GM12864 (cell line): ENCODE data around the gene CXCR5.

Experiments used
- DNase-seq: peaks from one replicate; pipeline ENCODE4 v3.0.0-alpha.2; 2011; ENCODE audit warnings: low read depth
- H3K4me3 ChIP-seq: 2 replicates; pipeline ENCODE4 v1.5.1; 2011; ENCODE audit warnings: mild to moderate bottlenecking, low read depth, low read length, control low read depth
- CTCF ChIP-seq: IDR thresholded peaks from 2 replicates; pipeline ENCODE4 v1.5.1; 2011; ENCODE audit warnings: low read depth, mild to moderate bottlenecking, moderate library complexity, low read length, control low read depth, inconsistent platforms; ENCODE audit errors: missing control alignments

CXCR5 gene

GRCh38 chr11:118903204-118904015 lies 19.7 kb downstream of the CXCR5 start:
- TF ChIP-seq CTCF, result no peak
- DNase-seq, result no peak

GRCh38 chr11:118907051-118908042 lies 23.7 kb downstream of the CXCR5 start:
- no peak overlapping the region for H3K4me3 ChIP-seq
- peak; percentile 90 for TF ChIP-seq CTCF

More at GRCh38 chr11:118903204-118904015, 19.7 kb downstream of the CXCR5 start:
- no peak overlapping the region for H3K4me3 ChIP-seq

DNA sequence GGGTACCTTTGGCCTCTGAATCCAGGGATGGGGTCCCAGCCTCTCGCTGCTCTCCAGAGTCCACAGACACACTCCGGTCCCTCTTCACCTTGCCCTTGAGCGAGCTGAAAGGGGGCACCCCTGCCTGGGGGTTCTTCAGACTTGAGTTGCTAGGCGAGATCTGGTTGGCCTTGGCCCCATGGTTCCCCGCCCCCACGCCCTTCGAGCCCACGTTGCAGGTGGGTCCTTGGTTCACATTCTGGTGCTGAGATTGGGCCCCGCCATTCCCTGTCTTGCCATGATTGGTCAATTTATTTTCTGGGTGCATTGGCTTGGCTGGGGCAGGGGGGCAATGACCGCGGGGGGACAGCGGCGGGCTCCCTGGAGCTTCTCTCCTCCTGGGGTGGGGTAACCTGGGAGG lies 24.6 kb downstream of the CXCR5 start:
- H3K4me3 ChIP-seq, result no peak overlapping the region
- TF ChIP-seq CTCF, result no peak

More at GRCh38 chr11:118907051-118908042, 23.7 kb downstream of the CXCR5 start:
- no peak for DNase-seq

DNA sequence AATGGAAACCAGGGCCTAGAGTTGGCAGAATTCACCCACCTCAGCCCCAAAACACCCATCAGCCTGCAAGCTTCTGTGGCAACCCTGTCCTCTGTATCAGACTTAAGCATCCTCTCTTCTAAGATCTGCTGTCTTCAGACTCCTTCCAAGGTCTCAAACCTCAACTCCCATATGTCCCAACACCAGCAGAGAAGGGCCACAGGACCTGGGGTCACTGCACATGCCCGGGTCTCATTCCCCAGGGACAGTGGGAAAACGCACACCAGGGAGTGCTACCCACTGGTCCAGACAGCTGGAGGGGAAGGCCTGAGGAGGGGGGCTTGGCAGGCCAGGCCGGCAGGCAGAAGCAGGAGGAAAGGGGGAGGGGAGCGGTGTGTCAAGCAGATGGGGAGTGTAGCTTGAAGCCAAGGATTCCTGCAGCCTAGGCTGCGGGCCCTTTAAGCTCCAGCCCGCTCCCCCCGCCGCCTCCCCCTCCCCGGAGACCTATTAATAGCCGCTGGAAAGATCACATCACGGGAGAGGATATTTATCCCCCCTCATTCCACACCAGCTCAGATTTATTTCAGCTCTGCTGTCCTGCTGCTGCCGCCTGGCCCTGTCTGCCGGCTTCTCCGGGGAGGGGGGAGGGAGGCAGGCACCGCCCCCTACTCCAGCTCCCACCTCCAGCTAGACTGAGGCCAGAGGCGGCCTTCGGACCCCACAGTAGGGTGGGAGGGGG lies 25.4 kb downstream of the CXCR5 start:
- TF ChIP-seq CTCF, result no peak
- DNase-seq, result no peak
- no peak overlapping the region for H3K4me3 ChIP-seq

More for the DNA sequence above, 24.6 kb downstream of the CXCR5 start:
- DNase-seq, result no peak

- no peak for DNase-seq
- TF ChIP-seq CTCF, result no peak
- H3K4me3 ChIP-seq, result no peak overlapping the region
These were observed 26.1 kb downstream of the CXCR5 start for GRCh38 chr11:118909619-118910308.
